GM20000 (cell line): ENCODE measurements around the gene ITGAL.
A peak's percentile ranks its signal among the peaks of the same experiment; 100 is the strongest.

ENCODE experiments used
- DNase-seq: peaks from one replicate; pipeline ENCODE4 v3.0.0; 2012; ENCODE audit warnings: low spot score
- CTCF ChIP-seq: IDR thresholded peaks from 2 replicates; pipeline ENCODE4 v1.5.1; 2012; ENCODE audit warnings: mild to moderate bottlenecking, control low read depth; ENCODE audit errors: extremely low read depth, missing control alignments

Gene ITGAL

DNA sequence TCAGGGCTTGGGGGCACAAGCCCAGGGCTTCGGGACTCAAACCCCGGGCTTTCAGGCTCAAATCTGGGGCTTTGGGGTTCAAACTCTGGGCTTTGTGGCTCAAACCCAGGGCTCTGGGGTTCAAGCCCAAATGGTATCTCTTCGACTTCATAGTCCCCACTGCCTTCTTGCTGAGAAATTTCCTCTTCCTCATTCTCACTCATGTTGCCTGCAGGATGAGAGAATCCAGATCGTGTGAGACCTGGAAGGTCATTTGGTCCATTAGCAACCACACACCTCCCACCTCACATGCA, 53.2 kb downstream of the ITGAL start:
- no peak for DNase-seq
- no peak for TF ChIP-seq CTCF

GRCh38 chr16:30526137-30526822, 53.7 kb downstream of the ITGAL start, which contains the start of gene ZNF768:
Gene ZNF768 (minus strand): TSS chr16:30526566. CDS start chr16:30526413, 153 bp downstream.
- no peak for TF ChIP-seq CTCF
- DNase-seq = peak; percentile 92

DNA sequence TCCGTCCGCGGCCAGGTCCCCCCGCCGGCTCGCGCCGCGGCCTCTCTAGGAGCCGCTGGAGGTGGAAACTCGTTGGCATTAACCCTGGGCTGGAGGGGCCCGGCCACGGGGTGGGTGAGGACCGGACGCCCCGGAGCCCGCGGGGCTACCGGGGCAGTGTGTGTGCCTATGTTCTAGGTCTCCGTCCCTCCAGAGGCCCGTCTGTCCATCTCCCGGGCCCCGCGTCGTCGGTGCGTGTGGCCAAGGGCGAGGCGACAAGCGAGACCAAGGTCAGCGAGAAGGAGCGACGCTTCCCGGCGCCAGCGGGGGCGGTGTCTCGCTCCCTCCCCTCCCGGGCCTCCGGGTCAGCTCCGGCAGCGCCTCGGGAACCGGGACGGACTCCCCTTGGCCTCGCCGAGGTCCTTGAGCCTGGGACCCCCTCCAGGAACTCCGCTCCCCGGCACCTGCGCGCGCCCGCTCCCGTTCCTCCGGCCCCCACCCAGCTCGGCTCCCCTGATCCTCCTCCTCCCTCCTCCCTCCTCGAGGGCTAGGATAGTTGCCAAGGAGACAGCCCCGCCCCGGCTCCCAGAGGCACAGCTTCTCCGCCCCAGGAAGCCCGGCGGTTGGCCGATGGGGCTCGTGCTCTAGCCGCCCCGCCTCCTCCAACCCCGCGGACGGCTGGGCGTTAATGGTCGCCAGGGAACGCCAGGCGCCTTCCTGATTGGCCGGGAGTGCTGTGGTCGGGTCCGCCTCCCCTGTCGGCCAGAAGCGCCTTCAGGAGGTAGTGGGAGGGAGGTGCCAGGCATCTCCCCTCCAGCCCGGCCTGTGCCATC, 54.5 kb downstream of the ITGAL start:
- peak; percentile 98 for DNase-seq
- TF ChIP-seq CTCF = no peak

GRCh38 chr16:30527635-30528178, 55.2 kb downstream of the ITGAL start:
- peak; percentile 80 for DNase-seq
- TF ChIP-seq CTCF = no peak

- TF ChIP-seq CTCF = no peak
- DNase-seq = no peak
These were observed 56.4 kb downstream of the ITGAL start for GRCh38 chr16:30528799-30529457.

GRCh38 chr16:30530163-30531037, 57.9 kb downstream of the ITGAL start:
- DNase-seq = no peak

More at GRCh38 chr16:30530163-30531037, 57.9 kb downstream of the ITGAL start:
- TF ChIP-seq CTCF = no peak
